PC-3 (cell line): ENCODE measurements around the gene LRRC56. TPM values are rescaled to one million over a fixed set of nuclear protein-coding genes. Genes with fewer than 3 reads are reported as not detected.

ENCODE experiments used
- ATAC-seq: fragments of 200-7000 bp; cut with Tn5 transposase; 2 replicates; pipeline ENCODE4 v1.9.1; 2020; ENCODE audit warnings: mild to moderate bottlenecking, moderate library complexity
- BruUV-seq: library from RNA; stranded (reverse); fragments of 400-500 nt; replicated peaks from 2 replicates; lab custom pipeline; 2021; lab: Mats Ljungman, UMichigan
- CTCF ChIA-PET: fragments of 300-600 bp; sonication (Branson Sonifier 250); formaldehyde crosslinking; loops from one replicate; lab custom pipeline; 2022; ENCODE audit warnings: antibody characterized with exemption; lab: Charles Lee
- POLR2A ChIA-PET: fragments of 300-600 bp; sonication (Branson Sonifier 250); formaldehyde crosslinking; loops from one replicate; lab custom pipeline; 2022; ENCODE audit warnings: antibody characterized with exemption; ENCODE audit not compliant: unreplicated experiment; lab: Charles Lee
- DNase-seq: peaks from one replicate; pipeline ENCODE4 v3.0.0-alpha.2; 2015
- H2AFZ ChIP-seq: fragments of 300-600 bp; sonication (generic); 2 replicates; pipeline ENCODE4 v1.6.0; 2016; ENCODE audit warnings: antibody characterized with exemption, low read length
- H3F3A ChIP-seq: fragments of 300-600 bp; sonication (generic); one replicate; pipeline ENCODE4 v1.6.0; 2017; ENCODE audit warnings: antibody characterized with exemption, low read length, control low read depth, mild to moderate bottlenecking; ENCODE audit not compliant: unreplicated experiment
- H3K27ac ChIP-seq: fragments of 300-600 bp; sonication (generic); 2 replicates; pipeline ENCODE4 v1.5.1; 2016; ENCODE audit warnings: mild to moderate bottlenecking, low read length
- H3K27me3 ChIP-seq: fragments of 300-600 bp; sonication (generic); 2 replicates; pipeline ENCODE4 v1.6.1; 2016; ENCODE audit warnings: low read length, mixed read lengths
- H3K36me3 ChIP-seq: fragments of 300-600 bp; sonication (generic); 2 replicates; pipeline ENCODE4 v1.6.1; 2016; ENCODE audit warnings: low read depth, mixed run types, low read length, mixed read lengths
- H3K4me1 ChIP-seq: fragments of 300-600 bp; sonication (generic); 2 replicates; pipeline ENCODE4 v1.5.1; 2016; ENCODE audit warnings: low read length; ENCODE audit not compliant: insufficient read depth
- H3K4me2 ChIP-seq: fragments of 300-600 bp; sonication (generic); 2 replicates; pipeline ENCODE4 v1.6.0; 2016; ENCODE audit warnings: low read length
- H3K4me3 ChIP-seq: fragments of 300-600 bp; sonication (generic); 2 replicates; pipeline ENCODE4 v1.5.1; 2016; ENCODE audit warnings: mild to moderate bottlenecking, low read length, mixed read lengths
- H3K79me2 ChIP-seq: fragments of 300-600 bp; sonication (generic); 2 replicates; pipeline ENCODE4 v1.6.1; 2017; ENCODE audit warnings: low read length, mixed read lengths
- H3K9ac ChIP-seq: fragments of 300-600 bp; sonication (generic); 2 replicates; pipeline ENCODE4 v1.6.0; 2016; ENCODE audit warnings: mild to moderate bottlenecking, low read length
- H3K9me2 ChIP-seq: fragments of 300-600 bp; sonication (generic); replicated peaks from 2 replicates; pipeline ENCODE4 v1.6.1; 2016; ENCODE audit warnings: mixed run types, low read length, mixed read lengths
- H3K9me3 ChIP-seq: fragments of 300-600 bp; sonication (generic); 2 replicates; pipeline ENCODE4 v1.6.1; 2016; ENCODE audit warnings: low read length, mixed read lengths
- H4K20me1 ChIP-seq: fragments of 300-600 bp; sonication (generic); 2 replicates; pipeline ENCODE4 v1.6.1; 2016; ENCODE audit warnings: low read length, mixed read lengths
- EZH2 ChIP-seq: fragments of 300-600 bp; sonication (generic); IDR thresholded peaks from one replicate; pipeline ENCODE4 v1.6.1; 2017; ENCODE audit warnings: antibody characterized with exemption, mild to moderate bottlenecking, low read length; ENCODE audit not compliant: unreplicated experiment
- EZH2phosphoT487 ChIP-seq: fragments of 300-600 bp; sonication (generic); IDR thresholded peaks from 2 replicates; pipeline ENCODE4 v1.6.1; 2018; ENCODE audit warnings: mild to moderate bottlenecking, antibody characterized with exemption, low read length, borderline replicate concordance
- intact Hi-C: fragments of 100-400 bp; cut with micrococcal nuclease; formaldehyde crosslinking; loops from 2 replicates; pipeline ENCODE4 v1.9.0; 2023
- microRNA-seq: library from miRNA; unstranded; fragments of <30 nt; microRNA quantifications from one replicate; pipeline ENCODE4 v1.1.0, GENCODE V29; 2020; ENCODE audit not compliant: unreplicated experiment
- total RNA-seq: library from RNA; depleted of rRNA; stranded (reverse); fragments of >200 nt; gene quantifications from 2 replicates; pipeline ENCODE4 v1.2.3, GENCODE V29; 2014; rRNA removed
- TF ChIP-seq, protein P1 (sequence below): fragments of 300-600 bp; sonication (generic); conservative IDR thresholded peaks from 2 replicates; pipeline ENCODE4 v1.5.1; 2017; ENCODE audit warnings: antibody characterized with exemption, low read depth, mild to moderate bottlenecking, low read length

LRRC56 gene
- total RNA-seq, 1 experiment from 2014 or later: 1.5 TPM

- Histone ChIP-seq H3K4me3 (no peak overlapping the region), H3K9me3 (no peaks in the 10 kb centered on the region), H3K79me2 (no peaks in the 10 kb centered on the region), H4K20me1 (no peaks in the 10 kb centered on the region), H3K9me2 (no peaks in the 10 kb centered on the region), H3K4me2 (no peak overlapping the region), H3F3A (no peaks in the 10 kb centered on the region), H3K4me1 (no peaks in the 10 kb centered on the region), H3K9ac (no peak overlapping the region), H2AFZ (no peak overlapping the region), H3K36me3 (peaks cover 26% of the 10 kb centered on the region), H3K27ac (no peak overlapping the region), H3K27me3 (no peaks in the 10 kb centered on the region)
- TF ChIP-seq EZH2phosphoT487: no peak
- no peak for TF ChIP-seq EZH2
- TF ChIP-seq, protein P1, sequence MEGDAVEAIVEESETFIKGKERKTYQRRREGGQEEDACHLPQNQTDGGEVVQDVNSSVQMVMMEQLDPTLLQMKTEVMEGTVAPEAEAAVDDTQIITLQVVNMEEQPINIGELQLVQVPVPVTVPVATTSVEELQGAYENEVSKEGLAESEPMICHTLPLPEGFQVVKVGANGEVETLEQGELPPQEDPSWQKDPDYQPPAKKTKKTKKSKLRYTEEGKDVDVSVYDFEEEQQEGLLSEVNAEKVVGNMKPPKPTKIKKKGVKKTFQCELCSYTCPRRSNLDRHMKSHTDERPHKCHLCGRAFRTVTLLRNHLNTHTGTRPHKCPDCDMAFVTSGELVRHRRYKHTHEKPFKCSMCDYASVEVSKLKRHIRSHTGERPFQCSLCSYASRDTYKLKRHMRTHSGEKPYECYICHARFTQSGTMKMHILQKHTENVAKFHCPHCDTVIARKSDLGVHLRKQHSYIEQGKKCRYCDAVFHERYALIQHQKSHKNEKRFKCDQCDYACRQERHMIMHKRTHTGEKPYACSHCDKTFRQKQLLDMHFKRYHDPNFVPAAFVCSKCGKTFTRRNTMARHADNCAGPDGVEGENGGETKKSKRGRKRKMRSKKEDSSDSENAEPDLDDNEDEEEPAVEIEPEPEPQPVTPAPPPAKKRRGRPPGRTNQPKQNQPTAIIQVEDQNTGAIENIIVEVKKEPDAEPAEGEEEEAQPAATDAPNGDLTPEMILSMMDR: no peak
- ChIA-PET POLR2A (no interaction called here), CTCF (no interaction called here)
- BruUV-seq: no TSS peak
- intact Hi-C loops: no loop called here
- ATAC-seq (no peak), DNase-seq (no peak)
These were observed 64.4 kb downstream of the LRRC56 start for GRCh38 chr11:601573-602245.

- CTCF ChIA-PET: no interaction called here
- TF ChIP-seq EZH2phosphoT487: no peak
- TF ChIP-seq, protein P1: no peak
- TF ChIP-seq EZH2: no peak
- Histone ChIP-seq H3K27ac (no peak overlapping the region), H3K4me1 (no peaks in the 10 kb centered on the region), H3K36me3 (peaks cover 31% of the 10 kb centered on the region), H3F3A (no peaks in the 10 kb centered on the region), H2AFZ (no peak overlapping the region), H3K9ac (no peak overlapping the region), H3K4me3 (no peak overlapping the region), H3K9me2 (no peaks in the 10 kb centered on the region), H3K4me2 (no peak overlapping the region), H3K79me2 (no peaks in the 10 kb centered on the region), H3K9me3 (no peaks in the 10 kb centered on the region), H3K27me3 (no peaks in the 10 kb centered on the region), H4K20me1 (no peaks in the 10 kb centered on the region)
- POLR2A ChIA-PET: no interaction called here
- intact Hi-C loops: no loop called here
- no peak for ATAC-seq
- BruUV-seq: no TSS peak
- DNase-seq: no peak
These were observed 65.8 kb downstream of the LRRC56 start for GRCh38 chr11:603154-603553.

Small RNA genes lying within 50 kb of the gene (microRNA-seq; reads per million reads assigned to microRNA genes)
- 828 reads per million, percentile 83 among the genes with 10 or more reads in this experiment for gene MIR210

Other genes starting within 250 kb of the LRRC56 start
- 10.6 and 12.4 TPM in 2 replicates for gene PGGHG, start 248.4 kb upstream of the LRRC56 start, total RNA-seq
- not detected in 2 replicates for gene IFITM5, start 238.0 kb upstream of the LRRC56 start, total RNA-seq
- 36.3 and 49.0 TPM in 2 replicates for gene IFITM2, start 229.7 kb upstream of the LRRC56 start, total RNA-seq
- 2.0 and 2.2 TPM in 2 replicates for gene IFITM1, start 223.5 kb upstream of the LRRC56 start, total RNA-seq
- 91.6 and 97.6 TPM in 2 replicates for gene IFITM3, start 216.7 kb upstream of the LRRC56 start, total RNA-seq
- 52.9 and 87.9 TPM in 2 replicates for gene B4GALNT4, start 168.0 kb upstream of the LRRC56 start, total RNA-seq
- 218 and 222 TPM in 2 replicates for gene PKP3, start 143.3 kb upstream of the LRRC56 start, total RNA-seq
- gene SIGIRR, start 122.5 kb upstream of the LRRC56 start, total RNA-seq: 85.4 and 112 TPM in 2 replicates
- 16.6 and 22.5 TPM in 2 replicates for gene ANO9, start 95.5 kb upstream of the LRRC56 start, total RNA-seq
- 53.0 and 91.0 TPM in 2 replicates for gene PTDSS2, start 87.2 kb upstream of the LRRC56 start, total RNA-seq
- 258 and 300 TPM in 2 replicates for gene RNH1, start 30.3 kb upstream of the LRRC56 start, total RNA-seq
- 128 and 167 TPM in 2 replicates for gene HRAS, start 2.0 kb upstream of the LRRC56 start, total RNA-seq
- 1.4 and 2.4 TPM in 2 replicates for gene LMNTD2, start 23.2 kb downstream of the LRRC56 start, total RNA-seq
- 58.6 and 79.7 TPM in 2 replicates for gene RASSF7, start 23.4 kb downstream of the LRRC56 start, total RNA-seq
- gene PHRF1, start 38.9 kb downstream of the LRRC56 start, total RNA-seq: 41.4 and 52.4 TPM in 2 replicates
- gene IRF7, start 78.4 kb downstream of the LRRC56 start, total RNA-seq: 80.8 and 95.7 TPM in 2 replicates
- gene CDHR5, start 87.4 kb downstream of the LRRC56 start, total RNA-seq: not detected in 2 replicates
- gene SCT, start 89.7 kb downstream of the LRRC56 start, total RNA-seq: 2.2 TPM in 1 of 2 replicates, not detected in the other
- 0.11 TPM in 1 of 2 replicates, not detected in the other for gene DRD4, start 99.7 kb downstream of the LRRC56 start, total RNA-seq
- gene DEAF1, start 157.7 kb downstream of the LRRC56 start, total RNA-seq: 31.9 and 42.8 TPM in 2 replicates
- gene TMEM80, start 158.3 kb downstream of the LRRC56 start, total RNA-seq: 10.8 and 16.2 TPM in 2 replicates
- gene EPS8L2, start 168.7 kb downstream of the LRRC56 start, total RNA-seq: 127 and 200 TPM in 2 replicates
- gene TALDO1, start 209.9 kb downstream of the LRRC56 start, total RNA-seq: 287 and 326 TPM in 2 replicates
- 38.9 and 39.7 TPM in 2 replicates for gene GATD1, start 240.0 kb downstream of the LRRC56 start, total RNA-seq